ENCODE results near the gene IFI27L2.

IFI27L2 gene

GRCh38 chr14:94102768-94103482 is 26.5 kb downstream of the IFI27L2 start:
- DNase-seq, result no peak

- DNase-seq, result no peak
Observed at GRCh38 chr14:94101748-94102147, 27.7 kb downstream of the IFI27L2 start.

GRCh38 chr14:94100847-94101246 is 28.6 kb downstream of the IFI27L2 start:
- DNase-seq, result no peak

GRCh38 chr14:94099006-94099405 is 30.4 kb downstream of the IFI27L2 start:
- DNase-seq, result no peak

GRCh38 chr14:94098326-94098992 is 30.9 kb downstream of the IFI27L2 start:
- no peak for DNase-seq

GRCh38 chr14:94097091-94097490 is 32.3 kb downstream of the IFI27L2 start:
- no peak for DNase-seq

GRCh38 chr14:94093418-94093817 is 36.0 kb downstream of the IFI27L2 start:
- no peak for DNase-seq

GRCh38 chr14:94089479-94089878 is 39.9 kb downstream of the IFI27L2 start:
- DNase-seq, result no peak

- DNase-seq, result no peak
Observed at GRCh38 chr14:94088516-94088915, 40.9 kb downstream of the IFI27L2 start.

GRCh38 chr14:94087891-94088290 is 41.5 kb downstream of the IFI27L2 start:
- no peak for DNase-seq

- no peak for DNase-seq
Observed at GRCh38 chr14:94081386-94081820, 48.0 kb downstream of the IFI27L2 start.

- DNase-seq, result peak; percentile 87
Observed at GRCh38 chr14:94080621-94081385, 48.6 kb downstream of the IFI27L2 start, which contains the start of the genes DDX24 and IFI27L1. Gene DDX24, minus strand, starts transcription at chr14:94081202. Its CDS starts 1,460 bp downstream, at chr14:94079742. Gene IFI27L1, plus strand, starts transcription at chr14:94081310. Its CDS starts 15,628 bp downstream, at chr14:94096938.

- DNase-seq, result peak; percentile 32
Observed at GRCh38 chr14:94079891-94080620, 49.3 kb downstream of the IFI27L2 start.

GRCh38 chr14:94077823-94078222 is 51.6 kb downstream of the IFI27L2 start:
- no peak for DNase-seq
